Measurements from ENCODE around the gene TMEM163.
A peak's percentile ranks its signal among the peaks of the same experiment; 100 is the strongest.

The TMEM163 gene

DNA sequence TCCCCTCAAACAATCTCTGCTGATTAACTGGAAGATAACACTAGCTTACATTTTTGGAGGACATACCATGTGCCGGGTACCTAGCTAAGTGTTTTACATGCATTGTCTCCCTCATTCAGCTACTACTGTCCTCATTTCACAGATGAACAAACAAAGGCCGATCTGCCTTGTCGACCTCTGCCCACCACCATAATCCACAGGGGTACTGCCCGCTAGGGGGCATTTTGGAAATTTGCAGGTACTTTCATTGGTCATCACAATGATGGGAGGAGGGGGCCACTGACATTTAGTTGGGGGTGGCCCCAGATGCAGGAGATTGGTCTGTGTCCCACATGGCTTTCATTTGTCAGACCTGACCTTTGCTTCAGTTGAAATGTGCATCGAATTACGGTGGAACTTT is 3.9 kb upstream of the TMEM163 start:
- H3K4me1 Mint-ChIP-seq: peaks cover 21% of the 10 kb centered on the region
- DNase-seq: no peak
- no peaks in the 10 kb centered on the region for H3K36me3 Mint-ChIP-seq (ENCODE audit: low read depth)
- H3K27ac Mint-ChIP-seq: no peak overlapping the region
- H3K27me3 Mint-ChIP-seq (ENCODE audit: low read depth, poor library complexity): peaks cover 46% of the 10 kb centered on the region
- H3K9me3 Mint-ChIP-seq: no peaks in the 10 kb centered on the region
- no peak overlapping the region for H3K4me3 Mint-ChIP-seq
- TF ChIP-seq, protein P1, sequence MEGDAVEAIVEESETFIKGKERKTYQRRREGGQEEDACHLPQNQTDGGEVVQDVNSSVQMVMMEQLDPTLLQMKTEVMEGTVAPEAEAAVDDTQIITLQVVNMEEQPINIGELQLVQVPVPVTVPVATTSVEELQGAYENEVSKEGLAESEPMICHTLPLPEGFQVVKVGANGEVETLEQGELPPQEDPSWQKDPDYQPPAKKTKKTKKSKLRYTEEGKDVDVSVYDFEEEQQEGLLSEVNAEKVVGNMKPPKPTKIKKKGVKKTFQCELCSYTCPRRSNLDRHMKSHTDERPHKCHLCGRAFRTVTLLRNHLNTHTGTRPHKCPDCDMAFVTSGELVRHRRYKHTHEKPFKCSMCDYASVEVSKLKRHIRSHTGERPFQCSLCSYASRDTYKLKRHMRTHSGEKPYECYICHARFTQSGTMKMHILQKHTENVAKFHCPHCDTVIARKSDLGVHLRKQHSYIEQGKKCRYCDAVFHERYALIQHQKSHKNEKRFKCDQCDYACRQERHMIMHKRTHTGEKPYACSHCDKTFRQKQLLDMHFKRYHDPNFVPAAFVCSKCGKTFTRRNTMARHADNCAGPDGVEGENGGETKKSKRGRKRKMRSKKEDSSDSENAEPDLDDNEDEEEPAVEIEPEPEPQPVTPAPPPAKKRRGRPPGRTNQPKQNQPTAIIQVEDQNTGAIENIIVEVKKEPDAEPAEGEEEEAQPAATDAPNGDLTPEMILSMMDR (IDR thresholded peaks at IDR 0.05): peak; percentile 43

DNA sequence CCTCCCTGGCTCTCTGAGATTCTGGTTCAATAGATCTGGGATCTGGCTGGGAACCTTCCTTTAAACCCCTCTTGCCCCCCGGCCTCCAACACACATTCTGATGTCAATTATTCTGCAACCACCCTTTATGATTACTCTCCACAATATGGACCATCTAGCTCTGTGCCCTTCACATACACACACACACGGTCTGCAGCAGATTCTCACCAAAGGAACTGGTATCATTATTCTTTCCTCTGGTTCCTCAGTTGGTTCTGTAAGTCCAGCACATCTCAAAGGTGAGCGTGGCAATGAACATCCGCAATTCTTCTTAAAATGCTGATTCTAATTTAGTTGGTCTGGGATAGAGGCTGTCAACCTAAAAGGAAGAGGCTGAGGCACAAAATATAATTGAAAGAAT is 2.8 kb upstream of the TMEM163 start:
- no peak for DNase-seq
- H3K27ac Mint-ChIP-seq: no peak overlapping the region
- H3K4me1 Mint-ChIP-seq: peaks cover 18% of the 10 kb centered on the region
- H3K36me3 Mint-ChIP-seq (ENCODE audit: low read depth): no peaks in the 10 kb centered on the region
- no peak overlapping the region for H3K4me3 Mint-ChIP-seq
- TF ChIP-seq, protein P1 (IDR thresholded peaks at IDR 0.05): no peak
- H3K27me3 Mint-ChIP-seq (ENCODE audit: low read depth, poor library complexity): peaks cover 57% of the 10 kb centered on the region
- H3K9me3 Mint-ChIP-seq: no peaks in the 10 kb centered on the region

DNA sequence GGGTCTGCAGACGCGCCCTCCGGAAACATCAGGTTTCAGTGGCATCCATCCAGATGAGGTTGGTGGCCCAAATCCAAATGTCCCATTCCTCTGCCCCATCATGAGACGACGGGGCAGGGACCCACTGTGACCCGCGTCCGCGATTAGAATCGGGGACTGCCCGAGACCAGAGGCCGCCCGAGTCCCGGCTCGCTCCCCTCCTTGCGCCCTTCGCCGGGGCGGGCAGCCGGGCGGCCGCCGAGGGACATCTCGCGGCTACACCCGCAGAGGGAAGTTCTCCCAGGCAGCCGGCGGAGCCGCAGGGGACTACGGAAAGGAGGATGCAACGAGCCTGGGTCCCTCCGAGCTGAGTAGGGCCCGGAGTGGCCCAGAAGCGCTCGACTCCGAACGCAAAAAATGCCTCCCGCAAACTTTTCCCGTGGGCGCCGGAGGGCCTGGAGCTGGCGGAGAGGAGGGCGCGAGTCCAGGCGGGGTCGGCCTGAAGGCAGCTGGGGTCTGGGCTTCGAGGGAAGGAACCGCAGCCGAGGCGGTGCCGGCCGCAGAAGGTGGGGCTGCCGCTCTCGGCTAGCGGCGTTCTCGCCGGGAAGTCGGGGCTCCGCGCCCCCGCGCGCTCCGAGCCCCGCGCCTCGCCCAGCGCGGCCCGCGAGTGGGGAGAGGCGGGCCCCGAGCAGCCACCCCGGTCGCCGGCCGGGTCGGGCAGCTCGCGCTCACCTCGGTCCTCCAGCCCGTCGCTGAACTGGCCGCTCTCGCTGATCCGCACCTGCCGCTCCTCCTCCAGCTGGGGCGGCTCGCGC is 580 bp downstream of the TMEM163 start:
- H3K36me3 Mint-ChIP-seq (ENCODE audit: low read depth): no peaks in the 10 kb centered on the region
- H3K4me3 Mint-ChIP-seq: peak overlapping the region; percentile 81
- no peaks in the 10 kb centered on the region for H3K9me3 Mint-ChIP-seq
- H3K4me1 Mint-ChIP-seq: peaks cover 17% of the 10 kb centered on the region
- DNase-seq: peak; percentile 55
- H3K27me3 Mint-ChIP-seq (ENCODE audit: low read depth, poor library complexity): peaks cover 91% of the 10 kb centered on the region
- no peak overlapping the region for H3K27ac Mint-ChIP-seq
- TF ChIP-seq, protein P1 (IDR thresholded peaks at IDR 0.05): no peak

DNA sequence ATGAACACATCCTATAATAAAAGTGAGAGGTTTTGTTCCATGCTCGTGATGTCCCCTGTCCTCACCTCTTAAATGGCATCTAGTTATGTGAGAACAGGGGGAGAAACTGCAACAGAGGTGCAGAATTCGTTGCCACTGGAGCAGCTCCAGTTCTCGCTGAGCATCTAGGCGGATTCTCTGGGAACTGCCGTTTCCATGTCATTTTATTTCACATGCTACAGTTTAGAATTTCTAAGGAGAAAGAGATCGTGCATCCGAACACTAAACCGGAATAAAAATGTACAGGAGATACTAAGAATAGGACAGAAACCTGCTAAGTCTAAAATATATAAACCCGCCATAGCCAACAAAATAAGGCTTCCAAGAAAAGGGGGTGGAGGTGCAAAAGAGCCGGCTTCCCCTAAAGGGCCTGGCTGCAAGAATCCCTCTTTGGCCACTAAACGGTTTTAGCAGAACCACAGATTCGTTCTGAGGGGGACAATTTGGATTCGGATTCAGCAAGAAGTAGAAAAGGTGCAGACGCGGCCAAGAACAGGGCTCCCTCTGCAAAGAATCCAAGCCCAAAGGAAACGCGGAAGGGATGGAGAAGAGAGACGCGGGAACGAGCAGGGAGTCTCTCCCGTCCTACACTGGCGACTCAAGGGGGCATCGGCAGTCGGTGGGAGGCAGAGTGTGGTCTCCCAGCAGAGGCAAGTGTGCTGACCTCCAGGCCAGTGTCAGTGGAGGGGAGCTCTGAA is 1.3 kb downstream of the TMEM163 start:
- H3K27me3 Mint-ChIP-seq (ENCODE audit: low read depth, poor library complexity): peaks cover 92% of the 10 kb centered on the region
- TF ChIP-seq, protein P1 (IDR thresholded peaks at IDR 0.05): no peak

DNA sequence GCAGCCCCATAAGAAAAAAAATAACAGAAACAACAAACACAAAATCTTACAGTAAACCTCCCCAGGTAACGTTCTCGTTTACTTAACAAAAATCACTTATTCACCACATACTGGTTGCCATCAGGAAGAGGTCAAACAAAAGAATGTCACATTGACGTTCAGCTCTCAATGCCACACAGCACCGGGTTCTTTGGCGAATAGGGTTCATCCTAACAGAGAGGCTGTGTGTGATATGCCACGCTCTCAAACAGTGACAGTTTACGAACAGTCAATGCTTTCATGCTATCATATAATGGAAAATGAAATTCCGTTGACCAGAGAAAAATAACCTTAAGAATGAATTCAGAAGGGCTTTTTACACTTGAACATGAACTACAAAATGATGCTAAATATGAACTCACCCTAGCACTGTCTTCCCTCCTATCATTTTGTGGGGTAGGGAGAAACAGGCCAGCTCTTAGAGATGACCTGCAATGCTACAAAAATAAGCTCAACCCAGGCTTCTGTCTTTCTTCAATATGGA is 2.0 kb downstream of the TMEM163 start:
- peak overlapping the region; percentile 81 for H3K4me3 Mint-ChIP-seq
- no peaks in the 10 kb centered on the region for H3K9me3 Mint-ChIP-seq
- peaks cover 27% of the 10 kb centered on the region for H3K4me1 Mint-ChIP-seq
- TF ChIP-seq, protein P1 (IDR thresholded peaks at IDR 0.05): no peak
- H3K36me3 Mint-ChIP-seq (ENCODE audit: low read depth): no peaks in the 10 kb centered on the region
- H3K27ac Mint-ChIP-seq: no peak overlapping the region
- DNase-seq: no peak
- H3K27me3 Mint-ChIP-seq (ENCODE audit: low read depth, poor library complexity): peaks cover 90% of the 10 kb centered on the region

More for the DNA sequence above, 1.3 kb downstream of the TMEM163 start:
- H3K36me3 Mint-ChIP-seq (ENCODE audit: low read depth): no peaks in the 10 kb centered on the region
- peak; percentile 27 for DNase-seq
- H3K27ac Mint-ChIP-seq: no peak overlapping the region
- peaks cover 20% of the 10 kb centered on the region for H3K4me1 Mint-ChIP-seq
- peak overlapping the region; percentile 81 for H3K4me3 Mint-ChIP-seq
- H3K9me3 Mint-ChIP-seq: no peaks in the 10 kb centered on the region

All from nephron progenitor cell (in vitro differentiated cells).